ENCODE data around the gene ATG2A.
A peak's percentile ranks its signal among the peaks of the same experiment; 100 is the strongest.
"Not testable (repeated sequence)": the region's sequence is repeated elsewhere in the genome, so short reads cannot be mapped to it uniquely, and the experiment has no call there.

The ATG2A gene

DNA sequence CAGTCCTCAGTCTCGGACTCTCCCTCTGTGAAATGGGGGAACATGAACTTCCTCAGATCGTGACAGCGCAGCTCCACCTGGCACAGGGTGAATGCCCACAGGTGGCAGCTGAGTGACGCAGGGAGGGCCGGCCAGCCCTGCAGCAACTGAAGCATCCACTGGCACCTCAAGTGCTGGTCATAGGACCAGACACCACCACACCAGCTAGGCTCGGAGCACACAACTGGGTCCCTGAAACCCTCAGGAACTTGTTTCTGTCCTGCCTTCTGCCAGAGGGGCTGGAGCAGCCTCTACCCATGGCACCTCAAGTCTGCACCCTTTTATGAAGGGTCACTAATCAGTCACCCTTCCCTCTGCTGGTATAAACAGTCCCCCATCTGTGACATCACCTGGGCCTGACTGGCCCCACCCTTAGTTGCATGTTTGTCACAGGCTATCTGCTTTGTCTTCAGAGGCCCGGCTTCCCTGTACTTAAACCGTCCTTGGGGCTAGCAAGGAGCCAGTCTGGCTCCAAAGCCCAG is 65.1 kb downstream of the ATG2A start:
- DNase-seq: peak; percentile 38

DNA sequence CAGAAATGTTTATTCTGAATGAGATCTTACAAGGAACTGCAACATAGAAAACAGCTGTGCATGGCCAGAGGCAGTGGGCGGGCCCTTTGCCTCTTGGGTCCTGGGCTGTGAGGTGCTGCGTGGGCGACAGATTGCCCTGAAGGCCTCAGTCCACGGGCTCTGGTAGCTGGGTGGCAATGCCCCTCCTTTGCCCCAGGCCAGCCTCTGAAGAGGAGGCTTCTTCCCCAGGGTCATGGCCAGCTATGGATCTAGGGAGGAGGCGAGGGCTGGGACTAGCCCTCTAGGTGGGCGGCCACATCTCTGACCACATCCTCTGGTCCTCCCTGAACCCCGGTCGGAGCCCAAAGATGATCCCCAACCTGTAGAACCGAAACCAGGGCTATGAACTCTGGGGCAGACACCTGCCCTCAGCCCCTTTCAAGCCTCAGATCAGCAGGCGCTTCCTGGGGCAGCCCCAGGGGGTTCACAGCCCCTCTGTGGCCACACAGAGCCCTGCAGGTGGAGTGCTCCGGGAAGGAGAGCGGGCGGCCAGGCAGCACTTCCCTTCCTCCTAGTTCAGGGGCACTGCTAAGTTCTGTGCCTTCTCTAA is 65.9 kb downstream of the ATG2A start:
- peak; percentile 64 for DNase-seq

DNA sequence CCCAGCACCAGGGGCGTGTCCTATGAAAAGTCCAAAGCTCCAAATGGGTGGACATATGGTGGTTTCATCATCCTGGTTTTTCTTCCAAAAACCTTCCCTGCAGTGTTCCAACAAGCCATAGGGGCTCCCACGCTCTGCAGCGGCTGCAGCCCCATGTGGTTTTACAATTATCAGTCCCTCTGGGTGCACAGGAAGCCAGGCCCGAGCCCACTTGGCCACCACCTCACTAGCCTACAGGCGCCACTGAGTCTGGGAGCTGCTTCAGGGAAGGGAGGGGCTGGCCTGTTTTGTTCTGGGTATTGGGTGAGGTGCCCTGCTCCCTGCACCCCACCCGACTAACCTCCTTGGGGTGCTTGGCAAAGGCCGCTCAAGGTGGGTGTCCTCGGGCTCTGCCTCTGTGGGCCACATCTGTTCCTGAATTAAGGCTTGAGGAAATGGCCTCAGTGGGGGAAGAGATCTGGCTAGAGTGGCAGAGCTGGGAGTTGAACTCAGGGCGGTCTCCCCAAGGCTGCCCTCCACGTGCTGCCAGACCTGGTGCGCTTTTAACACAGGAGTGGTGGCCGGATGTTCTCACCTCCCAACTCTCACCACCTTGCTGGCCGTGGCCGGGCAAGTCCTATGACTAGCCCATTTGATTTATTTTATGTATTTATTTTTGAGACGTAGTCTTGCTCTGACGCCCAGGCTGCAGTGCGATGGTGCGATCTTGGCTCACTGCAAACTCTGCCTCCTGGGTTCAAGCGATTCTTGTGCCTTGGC is 67.2 kb downstream of the ATG2A start:
- DNase-seq: peak; percentile 43

- DNase-seq: peak; percentile 26
Observed at GRCh38 chr11:64848826-64849597, 68.0 kb downstream of the ATG2A start.

DNA sequence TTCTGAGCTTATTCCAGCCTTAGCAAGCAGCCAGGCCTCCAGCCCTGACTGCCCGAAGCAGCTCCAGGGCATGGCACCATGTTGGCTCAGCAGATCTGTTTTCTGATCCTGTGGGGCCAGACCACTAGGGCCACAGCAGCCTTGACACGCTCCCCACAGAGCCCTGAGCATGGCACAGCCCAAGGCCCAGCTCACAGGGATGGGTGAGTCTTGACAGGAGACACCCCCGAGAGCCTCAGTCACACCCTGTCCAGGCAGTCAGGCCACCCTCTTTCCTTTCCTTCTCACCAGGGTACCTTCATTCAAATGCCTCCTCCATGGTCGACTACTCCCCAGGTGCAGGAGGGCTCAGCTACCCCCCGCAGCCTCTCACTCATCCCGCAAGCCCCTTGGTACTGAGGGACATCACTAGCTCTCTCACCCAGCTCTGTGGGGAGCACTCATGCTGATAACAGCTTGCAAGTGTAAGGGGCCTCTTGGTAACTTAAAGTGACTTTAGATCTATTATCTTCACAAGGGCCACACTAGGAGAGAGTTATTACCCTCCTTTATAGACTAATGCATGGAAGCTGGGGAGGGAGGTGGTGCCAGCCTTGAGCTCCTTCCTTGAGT is 68.7 kb downstream of the ATG2A start:
- peak; percentile 35 for DNase-seq

DNA sequence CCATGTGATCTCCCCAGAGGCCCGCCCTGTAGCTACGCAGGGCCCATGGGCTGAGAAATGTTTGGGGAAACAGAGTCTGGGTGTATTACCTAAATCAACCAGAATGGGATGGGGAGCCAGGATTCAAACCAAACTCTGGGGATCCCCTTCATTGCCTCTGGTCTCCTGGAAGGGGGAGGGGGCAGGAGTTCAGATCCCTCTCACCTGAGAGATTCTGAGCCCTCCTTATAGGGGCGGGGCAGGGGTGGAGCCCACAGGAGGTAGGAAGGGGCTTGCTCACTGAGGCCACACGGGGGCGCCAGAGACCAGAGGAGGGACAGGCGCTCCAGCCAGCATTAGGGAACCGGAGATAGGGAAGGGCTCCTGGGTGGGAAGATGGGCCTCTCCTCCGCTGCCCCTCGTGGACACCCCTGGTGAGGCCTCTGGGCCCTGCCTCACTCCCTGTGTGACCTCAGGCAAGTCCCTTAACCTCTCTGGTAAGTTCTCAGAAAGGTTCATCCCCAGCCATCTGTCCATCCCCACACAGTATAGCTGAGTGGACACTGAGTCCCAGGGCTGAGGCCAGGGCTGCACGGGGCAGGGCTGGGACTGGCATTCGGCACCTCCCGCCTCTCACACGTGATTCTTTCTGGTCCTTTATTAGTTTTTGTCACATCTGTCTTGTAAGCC is 69.9 kb downstream of the ATG2A start:
- peak; percentile 93 for DNase-seq

DNA sequence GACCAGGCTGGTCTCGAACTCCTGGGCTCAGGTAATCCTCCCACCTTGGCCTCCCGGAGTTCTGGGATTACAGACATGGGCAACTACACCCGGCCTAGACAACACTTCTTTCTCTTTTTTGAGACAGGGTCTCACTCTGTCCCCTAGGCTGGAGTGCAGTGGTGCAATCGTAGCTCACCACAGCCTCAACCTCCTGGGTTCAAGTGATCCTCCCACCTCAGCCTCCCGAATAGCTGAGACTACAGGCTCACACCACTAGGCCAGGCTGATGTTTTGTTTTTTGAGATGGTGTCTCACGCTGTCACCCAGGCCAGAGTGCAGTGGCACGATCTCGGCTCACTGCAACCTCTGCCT is 71.3 kb downstream of the ATG2A start:
- DNase-seq: not testable (repeated sequence)

GRCh38 chr11:64845129-64845775 is 71.8 kb downstream of the ATG2A start:
- DNase-seq: no peak
